HepG2 (cell line): Measurements from ENCODE around the gene KCNH1.

Experiments used
- POLR2AphosphoS5 ChIP-seq: IDR thresholded peaks from 2 replicates; pipeline ENCODE4 v1.6.1; 2012; ENCODE audit warnings: low read depth, low read length
- ZNF468 ChIP-seq: sonication (generic); formaldehyde crosslinking; IDR thresholded peaks from 2 replicates; pipeline ENCODE4 v1.8.0; 2022; ENCODE audit warnings: mild to moderate bottlenecking, moderate library complexity, missing genetic modification reagents

DNA sequence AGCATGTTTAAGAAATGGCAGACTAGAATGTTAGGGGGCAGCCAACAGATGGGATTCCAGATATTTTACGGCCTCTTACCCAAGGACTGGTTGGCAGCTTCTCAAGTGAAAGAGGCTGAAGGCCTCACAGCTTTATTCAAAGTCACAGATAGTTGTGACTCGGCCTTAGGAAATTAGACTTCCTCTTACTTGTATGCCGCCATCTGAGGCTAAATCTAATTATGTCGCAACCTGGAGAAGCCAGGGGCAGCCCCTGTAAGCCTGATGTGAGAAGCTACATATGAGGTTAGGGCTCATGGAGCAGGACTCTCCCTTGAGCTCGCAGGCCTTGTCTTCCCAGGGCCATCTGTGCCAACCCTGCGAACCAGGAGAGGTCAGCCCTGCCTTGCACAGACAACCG lies 452.8 kb downstream of the KCNH1 start:
- TF ChIP-seq POLR2AphosphoS5 (no peak), ZNF468 (CRISPR knock-in tag) (no peak)
